GM13977 (cell line): Measurements from ENCODE around the gene FSTL1.

Experiments used
- DNase-seq: peaks from one replicate; pipeline ENCODE4 v3.0.0; 2012; ENCODE audit warnings: low spot score
- CTCF ChIP-seq: IDR thresholded peaks from 2 replicates; pipeline ENCODE4 v1.5.1; 2012; ENCODE audit warnings: mild to moderate bottlenecking, control low read depth; ENCODE audit not compliant: insufficient read depth; ENCODE audit errors: extremely low read depth, missing control alignments
- in situ Hi-C: fragments of 300-500 bp; cut with MboI; formaldehyde crosslinking; loops from one replicate; pipeline ENCODE4 v1.12.0; 2022; ENCODE audit warnings: low sequenced_read_pairs, low pct_unique_long_range_greater_than_20kb, mixed read lengths, inconsistent platforms; ENCODE audit not compliant: unreplicated experiment

The FSTL1 gene

GRCh38 chr3:120459196-120459595 lies 8.4 kb upstream of the FSTL1 start:
- DNase-seq: no peak
- in situ Hi-C loops: no loop called here
- no peak for TF ChIP-seq CTCF

GRCh38 chr3:120457827-120458226 lies 7.0 kb upstream of the FSTL1 start:
- no peak for TF ChIP-seq CTCF
- in situ Hi-C loops: no loop called here
- DNase-seq: no peak

GRCh38 chr3:120454076-120454689 lies 3.4 kb upstream of the FSTL1 start:
- no peak for DNase-seq
- no peak for TF ChIP-seq CTCF
- in situ Hi-C loops: no loop called here

GRCh38 chr3:120452816-120453215 lies 2.0 kb upstream of the FSTL1 start:
- no peak for DNase-seq
- in situ Hi-C loops: no loop called here
- TF ChIP-seq CTCF: no peak

GRCh38 chr3:120451806-120452205 lies 1.0 kb upstream of the FSTL1 start:
- peak; percentile 15 for DNase-seq
- in situ Hi-C loops: no loop called here
- no peak for TF ChIP-seq CTCF

GRCh38 chr3:120451272-120451761 lies 525 bp upstream of the FSTL1 start:
- DNase-seq: no peak
- TF ChIP-seq CTCF: no peak
- in situ Hi-C loops: no loop called here
